Large intestine (tissue), 3 donors: ENCODE data around the gene LTV1. TPM values are rescaled to one million over a fixed set of nuclear protein-coding genes. Genes with fewer than 3 reads are reported as not detected.

Source experiments
- DNase-seq, 2 donors: peaks; one replicate each; pipeline versions ENCODE4 v3.0.0 to v3.0.0-alpha.2; 2013
- H3K27ac ChIP-seq: one replicate; pipeline ENCODE4 v1.5.1; 2013; ENCODE audit warnings: low read length
- H3K27me3 ChIP-seq: 2 replicates; pipeline ENCODE4 v1.6.1; 2013; ENCODE audit warnings: low read length; ENCODE audit not compliant: control insufficient read depth, insufficient read depth
- H3K36me3 ChIP-seq: 2 replicates; pipeline ENCODE4 v1.6.1; 2013; ENCODE audit warnings: low read length; ENCODE audit not compliant: control insufficient read depth, insufficient read depth
- H3K4me1 ChIP-seq: one replicate; pipeline ENCODE4 v1.6.1; 2013; ENCODE audit warnings: low read length; ENCODE audit not compliant: control insufficient read depth, insufficient read depth
- H3K4me3 ChIP-seq: one replicate; pipeline ENCODE4 v1.5.1; 2013; ENCODE audit warnings: low read length
- H3K9me3 ChIP-seq: one replicate; pipeline ENCODE4 v1.6.1; 2013; ENCODE audit warnings: mild to moderate bottlenecking, low read depth, low read length, moderate library complexity; ENCODE audit not compliant: control insufficient read depth
- WGBS: methylation state at CpG from one replicate; pipeline ENCODE4 v1.1.5; 2013; ENCODE audit warnings: low lambda C conversion rate; ENCODE audit not compliant: insufficient coverage; 5-methylcytosine and 5-hydroxymethylcytosine counted together
- polyA plus RNA-seq: library from polyadenylated mRNA; unstranded; fragments of 120-200 nt; gene quantifications from one replicate; pipeline ENCODE4 v1.2.1, GENCODE V29; 2013

The LTV1 gene
- polyA plus RNA-seq, 1 donor: 29.2 TPM

DNA sequence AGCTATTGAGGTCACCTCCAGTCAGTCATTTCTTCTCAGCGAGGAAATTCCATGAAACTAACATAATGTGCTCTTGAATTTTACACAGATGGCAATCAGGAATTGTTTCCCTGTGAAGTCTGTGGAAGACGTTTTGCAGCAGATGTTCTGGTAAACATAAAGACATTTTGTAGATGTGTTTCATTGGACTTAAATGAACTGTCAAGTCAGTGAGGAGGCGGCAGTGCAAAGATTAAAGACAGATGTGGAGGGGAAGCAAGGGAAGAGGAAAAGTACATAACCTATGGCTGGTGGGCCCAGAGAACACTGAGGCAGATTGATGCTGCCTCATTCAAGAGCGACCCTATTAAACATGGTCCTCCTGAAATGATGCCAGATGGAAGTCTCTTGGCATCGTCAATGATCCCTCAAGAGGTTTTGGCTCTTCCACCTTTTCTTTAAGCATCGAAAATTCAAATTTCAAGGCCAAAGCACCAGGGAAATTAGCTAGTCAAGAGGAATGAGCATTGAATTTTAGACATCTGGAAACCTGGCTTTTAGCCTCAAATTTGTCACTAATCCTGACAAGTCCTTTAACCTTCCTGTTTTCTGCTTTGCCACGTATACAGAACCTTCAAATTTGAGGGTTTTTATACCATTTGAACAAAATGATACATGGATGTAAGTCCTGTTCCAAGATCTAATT is 41.2 kb downstream of the LTV1 start:
- 80% methylated on average over 1 of the region's 7 CpGs for WGBS
- H3K9me3 ChIP-seq: no peaks in the 10 kb centered on the region
- DNase-seq: no peak
- no peaks in the 10 kb centered on the region for H3K27me3 ChIP-seq
- H3K4me3 ChIP-seq: no peak overlapping the region
- H3K36me3 ChIP-seq: no peaks in the 10 kb centered on the region
- H3K27ac ChIP-seq: no peak overlapping the region
- H3K4me1 ChIP-seq: no peaks in the 10 kb centered on the region

DNA sequence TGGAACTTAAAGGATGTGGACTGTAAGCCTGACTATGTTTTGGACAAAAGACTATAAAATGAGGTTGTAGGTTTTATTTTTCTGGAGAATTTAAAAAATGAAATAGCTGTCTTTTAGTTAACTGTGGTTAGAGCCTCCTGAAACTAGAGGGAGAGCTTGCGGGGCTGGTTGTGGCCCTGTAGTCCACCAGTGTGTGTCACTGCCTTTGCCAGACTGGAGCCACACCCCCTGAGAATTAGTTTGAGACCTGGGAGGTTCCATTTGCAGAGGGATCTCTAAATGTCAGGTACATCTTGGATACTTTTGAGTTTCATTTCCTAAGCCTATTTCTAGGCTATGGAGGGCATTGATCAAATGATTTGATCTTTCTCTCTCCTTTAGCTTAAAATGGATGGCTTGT is 42.0 kb downstream of the LTV1 start:
- H3K36me3 ChIP-seq: no peaks in the 10 kb centered on the region
- H3K27ac ChIP-seq: no peak overlapping the region
- no peaks in the 10 kb centered on the region for H3K9me3 ChIP-seq
- H3K27me3 ChIP-seq: no peaks in the 10 kb centered on the region
- H3K4me3 ChIP-seq: no peak overlapping the region
- H3K4me1 ChIP-seq: no peaks in the 10 kb centered on the region
- no CpG with 5 or more reads among the region's 1 CpG for WGBS
- DNase-seq: no peak

DNA sequence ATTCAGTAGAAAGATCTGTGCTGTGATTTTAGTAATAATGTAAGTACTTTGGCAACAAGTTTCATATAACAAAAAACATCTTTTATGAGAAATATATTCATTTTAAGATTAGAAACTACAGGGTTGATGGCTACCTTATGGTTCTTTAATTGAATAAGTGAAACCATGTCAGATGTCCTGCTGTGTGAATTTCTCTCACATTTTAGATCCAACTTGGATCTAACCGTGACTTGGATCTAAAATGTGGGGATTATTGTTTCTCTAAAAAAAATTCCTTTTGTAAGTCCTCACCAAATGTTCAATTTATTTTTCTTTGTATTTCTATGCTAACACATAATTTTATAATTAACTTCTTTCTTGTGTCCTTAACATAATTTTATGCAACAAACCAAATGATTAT is 51.5 kb downstream of the LTV1 start:
- no peaks in the 10 kb centered on the region for H3K4me1 ChIP-seq
- H3K27me3 ChIP-seq: no peaks in the 10 kb centered on the region
- no peaks in the 10 kb centered on the region for H3K9me3 ChIP-seq
- H3K4me3 ChIP-seq: no peak overlapping the region
- H3K27ac ChIP-seq: no peak overlapping the region
- DNase-seq: no peak
- H3K36me3 ChIP-seq: no peaks in the 10 kb centered on the region
- 80% methylated on average over 1 of the region's 1 CpG for whole genome bisulfite sequencing

DNA sequence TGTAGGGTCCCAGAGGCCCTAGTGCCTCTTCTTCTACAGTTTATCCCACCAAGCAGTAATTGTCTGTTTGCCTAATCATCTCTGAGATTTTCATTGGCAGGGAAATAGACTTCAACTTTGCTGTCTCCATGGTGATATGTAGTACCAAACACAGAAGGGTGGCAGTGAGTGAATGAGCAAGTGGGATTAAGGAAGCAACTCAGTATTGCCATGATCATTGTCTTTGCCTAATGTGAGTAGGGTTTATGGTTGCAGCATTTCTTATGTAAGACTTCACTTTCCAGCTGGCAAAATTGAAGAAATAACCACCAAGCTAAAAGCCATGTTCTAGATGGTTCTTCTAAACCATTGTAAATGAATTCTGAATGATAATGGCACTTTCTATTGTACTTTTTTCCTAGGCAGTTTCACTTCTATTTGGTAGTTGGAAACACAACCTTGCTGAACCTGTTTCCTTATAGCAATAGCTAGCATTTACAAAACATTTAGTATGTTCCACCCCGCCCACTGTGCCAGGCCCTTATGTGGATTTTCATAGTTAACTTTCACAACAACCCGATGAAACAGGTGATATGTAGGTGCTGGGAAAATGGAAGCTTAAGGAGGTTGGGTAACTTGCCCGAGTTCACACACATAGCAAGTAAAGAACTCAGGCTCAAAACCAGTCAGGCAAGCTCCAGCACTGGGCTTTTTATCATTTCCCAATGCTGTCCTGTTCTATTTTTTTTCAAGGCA is 53.2 kb downstream of the LTV1 start:
- H3K27me3 ChIP-seq: no peaks in the 10 kb centered on the region
- WGBS: no CpG with 5 or more reads among the region's 3 CpGs
- H3K36me3 ChIP-seq: no peaks in the 10 kb centered on the region
- H3K4me3 ChIP-seq: no peak overlapping the region
- H3K27ac ChIP-seq: no peak overlapping the region
- peak in 1 of 2 donors; percentile 53 for DNase-seq
- H3K9me3 ChIP-seq: no peaks in the 10 kb centered on the region
- H3K4me1 ChIP-seq: no peaks in the 10 kb centered on the region

DNA sequence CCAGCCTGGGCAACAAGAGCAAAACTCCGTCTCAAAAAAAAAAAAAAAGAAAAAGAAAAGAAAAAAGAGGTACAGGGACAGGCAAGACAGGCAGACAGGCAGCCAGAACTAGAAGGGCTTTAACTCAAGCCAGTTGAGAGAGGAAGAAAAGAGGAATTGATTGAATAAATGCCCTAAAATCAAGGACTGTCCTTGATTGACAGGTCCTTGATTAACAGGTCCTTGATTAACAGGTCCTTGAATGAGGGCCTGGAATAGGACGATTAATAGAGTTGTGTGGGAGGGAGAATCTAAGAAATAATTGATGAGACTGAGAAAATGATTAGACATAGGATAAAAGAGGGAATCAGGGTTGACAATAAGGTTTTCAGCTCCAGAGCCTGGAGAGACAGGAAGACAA is 57.2 kb downstream of the LTV1 start:
- DNase-seq: no peak
- no peaks in the 10 kb centered on the region for H3K9me3 ChIP-seq

GRCh38 chr6:143901885-143902750 is 59.0 kb downstream of the LTV1 start:
- H3K4me3 ChIP-seq: no peak overlapping the region
- H3K9me3 ChIP-seq: no peaks in the 10 kb centered on the region
- peak overlapping the region; percentile 28 for H3K27ac ChIP-seq
- peak; percentile 24 to 30 for DNase-seq
- H3K4me1 ChIP-seq: no peaks in the 10 kb centered on the region
- WGBS: 80% methylated on average over 1 of the region's 6 CpGs
- no peaks in the 10 kb centered on the region for H3K36me3 ChIP-seq
- no peaks in the 10 kb centered on the region for H3K27me3 ChIP-seq

More for the DNA sequence above, 57.2 kb downstream of the LTV1 start:
- no peaks in the 10 kb centered on the region for H3K4me1 ChIP-seq
- H3K27me3 ChIP-seq: no peaks in the 10 kb centered on the region
- H3K4me3 ChIP-seq: no peak overlapping the region
- H3K36me3 ChIP-seq: no peaks in the 10 kb centered on the region
- WGBS: 100% methylated on average over 1 of the region's 2 CpGs
- no peak overlapping the region for H3K27ac ChIP-seq

- no CpG with 5 or more reads among the region's 2 CpGs for WGBS
Measured at GRCh38 chr6:143902827-143903226, 59.7 kb downstream of the LTV1 start.

DNA sequence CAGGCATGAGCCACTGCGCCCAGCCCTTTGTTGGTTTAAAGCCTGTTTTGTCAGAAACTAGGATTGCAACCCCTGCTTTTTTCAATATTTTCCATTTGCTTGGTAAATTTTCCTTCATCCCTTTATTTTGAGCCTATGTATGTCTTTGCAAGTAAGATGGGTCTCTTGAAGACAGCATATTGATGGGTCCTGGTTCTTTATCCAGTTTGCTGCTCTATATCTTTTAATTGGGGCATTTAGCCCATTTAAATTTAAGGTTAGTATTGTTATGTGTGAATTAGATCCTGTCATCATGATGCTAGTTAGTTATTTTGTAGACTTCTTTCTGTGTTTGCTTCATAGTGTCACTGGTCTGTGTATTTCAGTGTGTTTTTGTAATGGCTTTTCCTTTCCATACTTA is 67.9 kb downstream of the LTV1 start:
- 100% methylated on average over 1 of the region's 1 CpG for WGBS
- Histone ChIP-seq H3K27me3 (no peaks in the 10 kb centered on the region), H3K36me3 (no peaks in the 10 kb centered on the region), H3K4me1 (no peaks in the 10 kb centered on the region), H3K9me3 (peaks cover 4% of the 10 kb centered on the region), H3K27ac (no peak overlapping the region), H3K4me3 (no peak overlapping the region)
- DNase-seq: no peak

More at GRCh38 chr6:143902827-143903226, 59.7 kb downstream of the LTV1 start:
- Histone ChIP-seq H3K4me3 (no peak overlapping the region), H3K36me3 (no peaks in the 10 kb centered on the region), H3K9me3 (no peaks in the 10 kb centered on the region), H3K27me3 (no peaks in the 10 kb centered on the region), H3K4me1 (no peaks in the 10 kb centered on the region), H3K27ac (no peak overlapping the region)
- no peak for DNase-seq

DNA sequence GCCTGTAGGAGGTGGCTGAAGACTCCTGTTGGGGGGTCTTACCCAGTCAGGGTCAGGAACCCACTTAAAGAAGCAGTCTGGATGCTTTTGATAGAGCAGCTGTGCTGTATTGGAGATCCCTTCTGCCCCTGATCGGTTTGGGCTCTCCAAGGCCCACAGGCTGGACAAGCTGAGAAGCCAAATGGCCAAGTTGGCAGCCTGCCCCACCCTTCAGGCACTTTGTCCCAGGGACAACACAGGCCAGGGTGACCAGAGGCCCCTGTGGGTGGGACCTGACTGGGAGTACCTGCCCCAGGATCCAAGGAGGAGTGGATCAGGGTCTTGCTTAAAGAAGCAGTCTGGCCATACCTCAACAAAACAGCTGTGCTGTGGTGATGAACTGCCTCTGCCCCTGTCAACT is 69.5 kb downstream of the LTV1 start:
- no peak overlapping the region for H3K27ac ChIP-seq
- no peaks in the 10 kb centered on the region for H3K27me3 ChIP-seq
- H3K36me3 ChIP-seq: no peaks in the 10 kb centered on the region
- DNase-seq: no peak
- H3K9me3 ChIP-seq: peaks cover 4% of the 10 kb centered on the region
- no peak overlapping the region for H3K4me3 ChIP-seq
- no peaks in the 10 kb centered on the region for H3K4me1 ChIP-seq
- WGBS: no CpG with 5 or more reads among the region's 1 CpG
